Right ventricle myocardium superior (tissue), 1 donor: Measurements from ENCODE around the gene GSG1L2. TPM values are rescaled to one million over a fixed set of nuclear protein-coding genes. Genes with fewer than 3 reads are reported as not detected.

Source experiments
- ATAC-seq: fragments of 200-7000 bp; cut with Tn5 transposase; one replicate; pipeline ENCODE4 v1.9.1; 2020; ENCODE audit warnings: mild to moderate bottlenecking; ENCODE audit not compliant: poor library complexity
- DNase-seq: peaks from one replicate; pipeline ENCODE4 v3.0.0-alpha.2; 2020
- intact Hi-C: fragments of 100-400 bp; cut with DNase I; formaldehyde crosslinking; loops from one replicate; pipeline ENCODE4 v1.11.2; 2022
- long read RNA-seq: library from polyadenylated mRNA; unstranded; transcript quantifications from one replicate; pipeline ENCODE4 v2.0.0, GENCODE V29; 2021
- total RNA-seq: library from RNA; stranded (reverse); fragmentation: NEBNext Ultra II Directional; extraction: Animal tissue kit (Norgen Biotek cat#: 25700); gene quantifications from one replicate; pipeline ENCODE4 v1.2.1, GENCODE V29; 2021
- donor health status: DM: no; HTN: yes; CAD: no; lungs with severe emphysema.

The GSG1L2 gene
- not detected for total RNA-seq
- long read RNA-seq = 0 reads

GRCh38 chr17:9821921-9822320, at the start of gene GSG1L2:
GSG1L2 (minus strand) TSS chr17:9822079; CDS start chr17:9822071, 8 bp downstream.
- intact Hi-C loops = no loop called here

GRCh38 chr17:9868552-9868951, 46.7 kb upstream of the GSG1L2 start:
- no peak for DNase-seq
- no peak for ATAC-seq
- intact Hi-C loops = no loop called here

More at GRCh38 chr17:9821921-9822320, at the start of gene GSG1L2:
- DNase-seq = no peak
- ATAC-seq = no peak

GRCh38 chr17:9865586-9865985, 43.7 kb upstream of the GSG1L2 start:
- no peak for ATAC-seq
- intact Hi-C loops = no loop called here
- DNase-seq = no peak

- intact Hi-C loops = no loop called here
- DNase-seq = no peak
- ATAC-seq = no peak
Observed at GRCh38 chr17:9862949-9863348, 41.1 kb upstream of the GSG1L2 start.

- DNase-seq (no peak), ATAC-seq (no peak)
- intact Hi-C loops = no loop called here
Observed at GRCh38 chr17:9862220-9862619, 40.3 kb upstream of the GSG1L2 start.

- no peak for DNase-seq
- ATAC-seq = no peak
- intact Hi-C loops = no loop called here
Observed at GRCh38 chr17:9860851-9861250, 39.0 kb upstream of the GSG1L2 start.

- intact Hi-C loops = no loop called here
- ATAC-seq = no peak
Observed at GRCh38 chr17:9859781-9860180, 37.9 kb upstream of the GSG1L2 start.

GRCh38 chr17:9855036-9855435, 33.2 kb upstream of the GSG1L2 start:
- ATAC-seq = no peak
- no peak for DNase-seq
- intact Hi-C loops = no loop called here

More at GRCh38 chr17:9859781-9860180, 37.9 kb upstream of the GSG1L2 start:
- DNase-seq = no peak

GRCh38 chr17:9854255-9854654, 32.4 kb upstream of the GSG1L2 start:
- intact Hi-C loops = no loop called here

GRCh38 chr17:9850151-9850550, 28.3 kb upstream of the GSG1L2 start:
- intact Hi-C loops = no loop called here
- DNase-seq (no peak), ATAC-seq (no peak)

More at GRCh38 chr17:9854255-9854654, 32.4 kb upstream of the GSG1L2 start:
- ATAC-seq (no peak), DNase-seq (no peak)

- DNase-seq (no peak), ATAC-seq (no peak)
- intact Hi-C loops = no loop called here
Observed at GRCh38 chr17:9845306-9845705, 23.4 kb upstream of the GSG1L2 start.

- intact Hi-C loops = no loop called here
- DNase-seq = no peak
- peak; percentile 71 for ATAC-seq
Observed at GRCh38 chr17:9844153-9844552, 22.3 kb upstream of the GSG1L2 start.

GRCh38 chr17:9843152-9844010, 21.5 kb upstream of the GSG1L2 start:
- intact Hi-C loops = no loop called here
- DNase-seq = no peak

GRCh38 chr17:9842057-9842758, 20.3 kb upstream of the GSG1L2 start:
- ATAC-seq (peak; percentile 86), DNase-seq (peak; percentile 64)
- intact Hi-C loops = no loop called here

More at GRCh38 chr17:9843152-9844010, 21.5 kb upstream of the GSG1L2 start:
- peak; percentile 18 for ATAC-seq

- no peak for ATAC-seq
Observed at GRCh38 chr17:9839433-9839832, 17.6 kb upstream of the GSG1L2 start.

GRCh38 chr17:9837551-9838471, 15.9 kb upstream of the GSG1L2 start:
- ATAC-seq = peak; percentile 71
- intact Hi-C loops = no loop called here
- DNase-seq = peak; percentile 73

More at GRCh38 chr17:9839433-9839832, 17.6 kb upstream of the GSG1L2 start:
- DNase-seq = no peak
- intact Hi-C loops = no loop called here

GRCh38 chr17:9833922-9834321, 12.0 kb upstream of the GSG1L2 start:
- intact Hi-C loops = no loop called here
- ATAC-seq (no peak), DNase-seq (no peak)

GRCh38 chr17:9830711-9831110, 8.8 kb upstream of the GSG1L2 start:
- no peak for DNase-seq
- no peak for ATAC-seq
- intact Hi-C loops = no loop called here

GRCh38 chr17:9829343-9829742, 7.5 kb upstream of the GSG1L2 start:
- intact Hi-C loops = no loop called here
- DNase-seq (no peak), ATAC-seq (no peak)
